ENCODE results near the gene EFL1. TPM values are rescaled to one million over a fixed set of nuclear protein-coding genes. Genes with fewer than 3 reads are reported as not detected.

The EFL1 gene
- polyA plus RNA-seq, 1 donor (not counting 4 experiments of a cell fraction or from before 2014, with no cell fraction given), result 32.0 TPM

GRCh38 chr15:82106679-82107078 lies 155.9 kb downstream of the EFL1 start:
- Histone ChIP-seq H3K4me2 (ENCODE audit: control insufficient read depth, extremely low read depth, insufficient read depth, low read depth, low read length) (no peak overlapping the region), H3K9me1 (ENCODE audit: control insufficient read depth, extremely low read depth, insufficient read depth, low read length) (no peaks in the 10 kb centered on the region), H2AFZ (ENCODE audit: control insufficient read depth, low read length) (no peak overlapping the region), H3K9me3 (ENCODE audit: control insufficient read depth, low read depth, low read length) (no peaks in the 10 kb centered on the region), H4K20me1 (ENCODE audit: control insufficient read depth, extremely low read depth, insufficient read depth, low read length) (no peaks in the 10 kb centered on the region), H3K9ac (ENCODE audit: control insufficient read depth, extremely low read depth, insufficient read depth, low read length) (no peak overlapping the region), H3K4me3 (ENCODE audit: control insufficient read depth in 2 of 3, extremely low read depth in 1 of 3, insufficient read depth in 2 of 3, low read depth in 1 of 3, low read length in 3 of 3) (no peak overlapping the region), H3K79me2 (ENCODE audit: control insufficient read depth, insufficient read depth, low read length) (no peaks in the 10 kb centered on the region), H3K4me1 (ENCODE audit: control insufficient read depth, extremely low read depth, insufficient read depth, low read length) (peaks cover 7% of the 10 kb centered on the region), H3K27ac (ENCODE audit: control insufficient read depth, insufficient read depth, low read length) (no peak overlapping the region), H3K27me3 (ENCODE audit: control insufficient read depth, extremely low read depth, insufficient read depth, low read length) (no peaks in the 10 kb centered on the region), H3K36me3 (ENCODE audit: control insufficient read depth in 2 of 2, extremely low read depth in 1 of 2, insufficient read depth in 2 of 2, low read length in 2 of 2) (no peaks in the 10 kb centered on the region)
- TF ChIP-seq, protein P1, sequence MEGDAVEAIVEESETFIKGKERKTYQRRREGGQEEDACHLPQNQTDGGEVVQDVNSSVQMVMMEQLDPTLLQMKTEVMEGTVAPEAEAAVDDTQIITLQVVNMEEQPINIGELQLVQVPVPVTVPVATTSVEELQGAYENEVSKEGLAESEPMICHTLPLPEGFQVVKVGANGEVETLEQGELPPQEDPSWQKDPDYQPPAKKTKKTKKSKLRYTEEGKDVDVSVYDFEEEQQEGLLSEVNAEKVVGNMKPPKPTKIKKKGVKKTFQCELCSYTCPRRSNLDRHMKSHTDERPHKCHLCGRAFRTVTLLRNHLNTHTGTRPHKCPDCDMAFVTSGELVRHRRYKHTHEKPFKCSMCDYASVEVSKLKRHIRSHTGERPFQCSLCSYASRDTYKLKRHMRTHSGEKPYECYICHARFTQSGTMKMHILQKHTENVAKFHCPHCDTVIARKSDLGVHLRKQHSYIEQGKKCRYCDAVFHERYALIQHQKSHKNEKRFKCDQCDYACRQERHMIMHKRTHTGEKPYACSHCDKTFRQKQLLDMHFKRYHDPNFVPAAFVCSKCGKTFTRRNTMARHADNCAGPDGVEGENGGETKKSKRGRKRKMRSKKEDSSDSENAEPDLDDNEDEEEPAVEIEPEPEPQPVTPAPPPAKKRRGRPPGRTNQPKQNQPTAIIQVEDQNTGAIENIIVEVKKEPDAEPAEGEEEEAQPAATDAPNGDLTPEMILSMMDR (optimal IDR thresholded peaks at IDR 0.05 in 1 of 3, IDR thresholded peaks at IDR 0.05 in 1 of 3, conservative IDR thresholded peaks at IDR 0.05 in 1 of 3; ENCODE audit: extremely low read depth in 1 of 3, insufficient read depth in 2 of 3, low read length in 3 of 3), result no peak
- no peak for TF ChIP-seq EZH2 (IDR thresholded peaks at IDR 0.05; ENCODE audit: low read length)
- dilution Hi-C loops (cut with MboI; ENCODE audit: extremely low pct_ligation_motif_present, low sequenced_read_pairs), result no loop called here
- DNase-seq (ENCODE audit: low read depth, low spot score), result no peak
- FAIRE-seq, result no peak

- Histone ChIP-seq H3K4me3 (ENCODE audit: control insufficient read depth in 2 of 3, extremely low read depth in 1 of 3, insufficient read depth in 2 of 3, low read depth in 1 of 3, low read length in 3 of 3) (no peak overlapping the region), H3K36me3 (ENCODE audit: control insufficient read depth in 2 of 2, extremely low read depth in 1 of 2, insufficient read depth in 2 of 2, low read length in 2 of 2) (no peaks in the 10 kb centered on the region), H3K4me2 (ENCODE audit: control insufficient read depth, extremely low read depth, insufficient read depth, low read depth, low read length) (no peak overlapping the region), H3K4me1 (ENCODE audit: control insufficient read depth, extremely low read depth, insufficient read depth, low read length) (peaks cover 7% of the 10 kb centered on the region), H3K27me3 (ENCODE audit: control insufficient read depth, extremely low read depth, insufficient read depth, low read length) (no peaks in the 10 kb centered on the region), H3K9me1 (ENCODE audit: control insufficient read depth, extremely low read depth, insufficient read depth, low read length) (no peaks in the 10 kb centered on the region), H3K9ac (ENCODE audit: control insufficient read depth, extremely low read depth, insufficient read depth, low read length) (no peak overlapping the region), H3K9me3 (ENCODE audit: control insufficient read depth, low read depth, low read length) (no peaks in the 10 kb centered on the region), H3K27ac (ENCODE audit: control insufficient read depth, insufficient read depth, low read length) (no peak overlapping the region), H2AFZ (ENCODE audit: control insufficient read depth, low read length) (no peak overlapping the region), H4K20me1 (ENCODE audit: control insufficient read depth, extremely low read depth, insufficient read depth, low read length) (no peaks in the 10 kb centered on the region), H3K79me2 (ENCODE audit: control insufficient read depth, insufficient read depth, low read length) (no peaks in the 10 kb centered on the region)
- DNase-seq (ENCODE audit: low read depth, low spot score) (no peak), FAIRE-seq (no peak)
- dilution Hi-C loops (cut with MboI; ENCODE audit: extremely low pct_ligation_motif_present, low sequenced_read_pairs), result no loop called here
- TF ChIP-seq EZH2 (IDR thresholded peaks at IDR 0.05; ENCODE audit: low read length), result no peak
- TF ChIP-seq, protein P1 (optimal IDR thresholded peaks at IDR 0.05 in 1 of 3, IDR thresholded peaks at IDR 0.05 in 1 of 3, conservative IDR thresholded peaks at IDR 0.05 in 1 of 3; ENCODE audit: extremely low read depth in 1 of 3, insufficient read depth in 2 of 3, low read length in 3 of 3), result peak in 1 of 3 experiments; percentile 49
These were observed 156.9 kb downstream of the EFL1 start for GRCh38 chr15:82105451-82106215.
